Mesodermal cell (in vitro differentiated cells): ENCODE measurements around the gene SVIP.

ENCODE experiments used
- H3K27ac ChIP-seq: 2 replicates; pipeline ENCODE4 v1.7.0; 2013; ENCODE audit warnings: mild to moderate bottlenecking, low read depth, low read length, moderate library complexity; ENCODE audit not compliant: severe bottlenecking
- H3K36me3 ChIP-seq: 2 replicates; pipeline ENCODE4 v1.7.1; 2013; ENCODE audit warnings: mild to moderate bottlenecking, low read length, moderate library complexity; ENCODE audit not compliant: control insufficient read depth, insufficient read depth
- H3K4me1 ChIP-seq: one replicate; pipeline ENCODE4 v1.7.1; 2013; ENCODE audit warnings: mild to moderate bottlenecking, low read length; ENCODE audit not compliant: insufficient read depth, control insufficient read depth, poor library complexity, severe bottlenecking
- H3K4me3 ChIP-seq: 2 replicates; pipeline ENCODE4 v1.7.0; 2013; ENCODE audit warnings: low read length, control low read depth, mild to moderate bottlenecking; ENCODE audit not compliant: insufficient read depth, poor library complexity, severe bottlenecking; ENCODE audit errors: extremely low read depth
- H3K9me3 ChIP-seq: 2 replicates; pipeline ENCODE4 v1.7.1; 2013; ENCODE audit warnings: mild to moderate bottlenecking, low read length, moderate library complexity; ENCODE audit not compliant: control insufficient read depth
- WGBS, 2 experiments: methylation state at CpG; one replicate each; pipeline ENCODE4 v1.1.5; 2013; ENCODE audit warnings: missing lambda C conversion rate in 2 of 2; ENCODE audit not compliant: insufficient coverage in 2 of 2; 5-methylcytosine and 5-hydroxymethylcytosine counted together

The SVIP gene

DNA sequence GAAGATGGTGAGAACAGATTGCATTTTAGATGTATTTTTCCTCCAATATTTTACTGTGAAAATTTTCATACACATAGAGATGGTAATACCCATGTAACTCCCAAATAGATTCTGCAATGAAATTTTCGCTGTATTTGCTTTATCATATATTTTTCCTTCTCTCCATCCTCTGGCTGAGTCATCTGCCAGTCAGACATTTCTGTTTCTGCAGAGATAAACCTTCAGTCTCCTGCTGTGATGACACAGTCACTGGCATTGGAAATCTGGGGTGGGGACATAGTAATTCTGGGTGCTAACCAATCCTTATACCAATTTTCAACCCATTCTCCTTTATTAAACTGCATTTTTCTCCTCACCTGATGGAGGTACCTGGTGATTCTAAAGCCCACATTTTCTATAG is 33.7 kb downstream of the SVIP start:
- Histone ChIP-seq H3K36me3 (no peaks in the 10 kb centered on the region), H3K27ac (no peak overlapping the region), H3K9me3 (no peaks in the 10 kb centered on the region), H3K4me1 (peaks cover 5% of the 10 kb centered on the region), H3K4me3 (no peak overlapping the region)
- WGBS, 2 experiments, result 100% methylated on average over 1 of the region's 1 CpG

- Histone ChIP-seq H3K36me3 (no peaks in the 10 kb centered on the region), H3K9me3 (no peaks in the 10 kb centered on the region), H3K4me3 (no peak overlapping the region), H3K27ac (no peak overlapping the region), H3K4me1 (peaks cover 5% of the 10 kb centered on the region)
- 61 to 62% methylated on average over 2 to 3 of the region's 3 CpGs for WGBS, 2 experiments
Observed at GRCh38 chr11:22792497-22792896, 37.1 kb downstream of the SVIP start.

GRCh38 chr11:22787551-22788162 is 41.9 kb downstream of the SVIP start:
- Histone ChIP-seq H3K9me3 (no peaks in the 10 kb centered on the region), H3K36me3 (no peaks in the 10 kb centered on the region), H3K4me1 (peaks cover 5% of the 10 kb centered on the region), H3K4me3 (no peak overlapping the region), H3K27ac (no peak overlapping the region)
- WGBS, 2 experiments, result 0 to 27% methylated on average over 3 to 8 of the region's 9 CpGs

DNA sequence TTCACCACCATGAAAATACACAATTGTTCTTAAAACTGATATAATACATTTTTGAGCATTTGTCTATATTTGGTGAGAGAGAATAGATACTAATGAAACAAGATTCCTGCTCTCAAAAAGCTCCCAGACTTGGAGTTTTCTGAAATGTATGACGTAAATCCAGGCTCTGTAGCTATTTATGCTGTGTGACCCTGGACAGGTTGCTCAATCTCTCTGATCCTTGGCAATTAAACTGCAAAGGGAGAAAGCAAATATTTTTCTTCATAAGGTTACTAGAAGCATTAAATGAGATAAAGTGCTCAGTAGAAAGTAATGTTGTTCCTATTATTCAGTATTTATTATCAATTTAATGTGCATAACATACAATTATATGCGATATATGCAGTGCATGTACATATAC is 42.5 kb downstream of the SVIP start:
- Histone ChIP-seq H3K4me1 (peaks cover 2% of the 10 kb centered on the region), H3K9me3 (no peaks in the 10 kb centered on the region), H3K36me3 (no peaks in the 10 kb centered on the region), H3K4me3 (no peak overlapping the region), H3K27ac (no peak overlapping the region)
- 100% methylated on average over 1 of the region's 2 CpGs for WGBS, 2 experiments

GRCh38 chr11:22786475-22786874 is 43.1 kb downstream of the SVIP start:
- no peak overlapping the region for H3K4me3 ChIP-seq
- H3K4me1 ChIP-seq, result no peaks in the 10 kb centered on the region
- H3K36me3 ChIP-seq, result no peaks in the 10 kb centered on the region
- H3K27ac ChIP-seq, result no peak overlapping the region
- H3K9me3 ChIP-seq, result no peaks in the 10 kb centered on the region
- 83 to 86% methylated on average over 1 to 3 of the region's 3 CpGs for WGBS, 2 experiments

DNA sequence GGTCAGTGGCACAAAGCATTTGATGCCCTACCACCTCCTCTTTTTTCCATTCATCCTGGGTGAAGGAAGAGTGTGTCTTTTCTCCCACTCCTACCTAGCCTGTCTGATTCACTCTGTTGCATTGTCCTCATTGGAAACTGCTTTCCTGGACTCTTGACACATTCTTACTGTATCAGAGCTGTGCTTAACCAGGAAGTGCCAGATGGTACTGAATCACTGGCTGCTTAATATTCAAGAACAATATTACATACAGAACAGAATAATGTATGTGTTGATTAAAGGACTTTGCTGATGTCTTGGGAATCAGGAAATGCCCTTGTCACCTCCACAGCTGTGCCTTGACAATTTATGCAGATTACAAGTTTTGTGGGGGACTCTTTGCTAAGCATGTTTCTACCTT is 44.4 kb downstream of the SVIP start:
- Histone ChIP-seq H3K9me3 (no peaks in the 10 kb centered on the region), H3K4me1 (no peaks in the 10 kb centered on the region), H3K36me3 (no peaks in the 10 kb centered on the region), H3K4me3 (no peak overlapping the region), H3K27ac (no peak overlapping the region)

DNA sequence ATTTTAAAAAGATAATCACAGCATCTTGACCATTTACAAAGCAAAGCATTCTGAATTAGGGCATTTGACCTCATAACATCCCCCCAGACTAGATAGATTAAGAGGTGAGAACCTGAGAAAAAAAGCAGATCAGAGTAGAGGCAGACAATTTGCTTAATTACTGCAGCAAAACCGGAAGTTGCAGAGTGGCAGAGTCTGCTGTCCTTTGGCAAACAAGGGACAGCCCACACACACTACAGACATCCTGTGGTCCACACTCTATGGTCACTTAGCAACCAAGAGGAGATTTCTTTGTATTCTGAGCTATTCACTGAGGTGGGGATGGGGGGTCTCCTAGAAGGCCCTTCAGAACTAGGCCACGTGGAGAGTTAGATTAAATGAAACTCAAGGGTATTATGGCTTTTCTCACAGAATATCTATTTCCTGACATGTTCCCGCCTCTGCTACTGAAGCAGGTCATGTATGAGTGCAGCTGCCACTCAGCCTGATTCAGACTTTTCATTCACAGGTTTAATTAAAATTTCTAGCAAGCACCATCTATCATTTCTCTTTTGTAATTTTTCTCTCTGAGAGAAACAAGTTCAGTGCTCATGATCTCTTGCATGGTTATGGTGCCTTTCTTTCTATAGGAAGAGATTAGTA is 48.5 kb downstream of the SVIP start:
- no peaks in the 10 kb centered on the region for H3K36me3 ChIP-seq
- no peak overlapping the region for H3K27ac ChIP-seq
- H3K4me3 ChIP-seq, result no peak overlapping the region
- no peaks in the 10 kb centered on the region for H3K9me3 ChIP-seq
- 50 to 69% methylated on average over 2 of the region's 3 CpGs for WGBS, 2 experiments
- H3K4me1 ChIP-seq, result no peaks in the 10 kb centered on the region

DNA sequence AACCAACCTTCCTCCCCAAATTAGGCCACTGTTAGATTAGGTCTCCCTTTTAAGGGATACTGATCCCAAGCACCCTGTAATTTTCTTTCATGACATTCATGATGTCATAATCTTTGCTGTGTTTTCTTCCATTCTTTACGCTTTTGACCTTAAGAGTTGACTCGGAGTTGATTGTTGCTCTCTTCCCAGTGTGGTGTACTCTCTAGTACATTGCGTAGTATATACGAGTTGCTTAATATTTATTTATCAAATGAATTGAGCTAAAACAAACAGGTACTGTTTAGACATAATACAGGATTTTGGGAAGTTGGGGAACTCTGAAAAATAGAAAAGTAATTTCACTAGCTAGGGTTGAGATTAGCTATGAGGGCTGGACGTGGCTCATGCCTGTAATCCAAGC is 49.8 kb downstream of the SVIP start:
- H3K4me1 ChIP-seq, result no peaks in the 10 kb centered on the region
- WGBS, 2 experiments, result 80 to 92% methylated on average over 1 of the region's 5 CpGs
- H3K4me3 ChIP-seq, result no peak overlapping the region
- no peaks in the 10 kb centered on the region for H3K9me3 ChIP-seq
- H3K36me3 ChIP-seq, result no peaks in the 10 kb centered on the region
- no peak overlapping the region for H3K27ac ChIP-seq

GRCh38 chr11:22778642-22779041 is 51.0 kb downstream of the SVIP start:
- H3K36me3 ChIP-seq, result no peaks in the 10 kb centered on the region
- no peak overlapping the region for H3K27ac ChIP-seq
- H3K4me1 ChIP-seq, result no peaks in the 10 kb centered on the region
- H3K4me3 ChIP-seq, result no peak overlapping the region
- H3K9me3 ChIP-seq, result no peaks in the 10 kb centered on the region

DNA sequence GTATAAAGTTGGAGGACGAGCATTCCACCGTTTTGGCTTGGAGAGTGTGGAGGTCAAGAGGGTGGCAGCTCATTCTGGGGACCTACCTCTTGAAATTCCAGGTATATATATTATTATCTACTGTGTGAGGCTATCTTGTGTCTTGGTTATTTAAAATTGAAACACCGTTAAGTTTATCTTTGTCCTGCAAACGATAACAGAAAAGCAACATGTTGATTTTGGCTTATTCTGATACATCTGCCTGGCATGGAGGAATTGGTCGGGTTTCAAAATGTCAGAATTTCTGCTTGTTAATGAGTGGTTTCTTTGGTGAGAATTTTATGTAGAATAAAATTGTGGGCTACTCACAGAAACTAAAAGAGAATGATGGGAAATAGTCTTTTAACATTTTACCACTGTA is 54.4 kb downstream of the SVIP start:
- Histone ChIP-seq H3K36me3 (no peaks in the 10 kb centered on the region), H3K4me3 (no peak overlapping the region), H3K4me1 (no peaks in the 10 kb centered on the region), H3K9me3 (no peaks in the 10 kb centered on the region), H3K27ac (no peak overlapping the region)
- WGBS, 2 experiments, result 87 to 89% methylated on average over 5 of the region's 5 CpGs

DNA sequence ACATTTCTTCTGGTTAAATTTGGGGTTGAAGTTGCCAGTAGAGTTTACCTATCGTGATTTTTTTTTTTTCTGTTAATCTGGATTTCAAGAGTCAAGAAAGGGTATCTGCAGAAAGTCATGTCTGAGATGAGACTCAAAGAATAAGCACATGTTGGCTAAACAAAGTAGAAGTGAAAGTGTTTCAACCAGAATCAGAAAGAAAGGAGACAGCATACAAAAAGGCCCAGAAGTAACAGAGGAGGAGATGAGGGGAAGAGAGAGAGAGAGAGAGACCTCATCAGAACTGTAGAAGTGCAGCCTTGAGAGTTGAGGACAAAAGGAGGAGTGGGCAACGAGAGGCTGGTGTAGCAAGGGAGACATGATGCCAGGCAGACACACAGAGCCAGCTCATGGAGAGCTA is 54.9 kb downstream of the SVIP start:
- WGBS, 2 experiments, result 69 to 86% methylated on average over 2 of the region's 2 CpGs
- Histone ChIP-seq H3K27ac (no peak overlapping the region), H3K36me3 (no peaks in the 10 kb centered on the region), H3K9me3 (no peaks in the 10 kb centered on the region), H3K4me3 (no peak overlapping the region), H3K4me1 (no peaks in the 10 kb centered on the region)
